AG09319 (cell line): Measurements from ENCODE around the gene C17orf50.

ENCODE experiments used
- DNase-seq: peaks from one replicate; pipeline ENCODE4 v3.0.0-alpha.2; 2010; ENCODE audit warnings: low read depth; ENCODE audit errors: extremely low read depth
- TF ChIP-seq, protein P1 (sequence below): IDR thresholded peaks from 2 replicates; pipeline ENCODE4 v1.5.1; 2011; ENCODE audit warnings: low read depth, mild to moderate bottlenecking, inconsistent platforms, low read length, moderate library complexity

Gene C17orf50

DNA sequence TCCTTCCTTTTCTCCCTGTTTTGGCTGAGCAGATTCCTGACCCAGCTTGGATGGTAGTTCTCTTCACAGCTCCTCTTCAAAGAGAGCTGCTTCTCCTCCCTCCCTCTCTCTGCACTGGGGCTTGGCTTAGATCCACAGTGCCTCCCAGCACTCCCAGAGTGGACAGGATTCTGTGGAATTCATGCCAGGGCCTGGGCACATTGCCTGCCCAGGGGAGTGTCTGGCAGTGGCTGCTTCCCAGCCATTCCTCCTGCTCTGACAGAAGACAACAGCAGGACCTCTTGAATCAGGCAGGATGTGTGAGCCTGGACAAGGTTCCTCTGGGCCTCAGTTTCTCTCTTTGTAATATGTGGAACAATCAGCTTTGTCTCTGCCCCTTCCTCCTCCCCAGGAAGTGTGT is 39.3 kb downstream of the C17orf50 start:
- TF ChIP-seq, protein P1, sequence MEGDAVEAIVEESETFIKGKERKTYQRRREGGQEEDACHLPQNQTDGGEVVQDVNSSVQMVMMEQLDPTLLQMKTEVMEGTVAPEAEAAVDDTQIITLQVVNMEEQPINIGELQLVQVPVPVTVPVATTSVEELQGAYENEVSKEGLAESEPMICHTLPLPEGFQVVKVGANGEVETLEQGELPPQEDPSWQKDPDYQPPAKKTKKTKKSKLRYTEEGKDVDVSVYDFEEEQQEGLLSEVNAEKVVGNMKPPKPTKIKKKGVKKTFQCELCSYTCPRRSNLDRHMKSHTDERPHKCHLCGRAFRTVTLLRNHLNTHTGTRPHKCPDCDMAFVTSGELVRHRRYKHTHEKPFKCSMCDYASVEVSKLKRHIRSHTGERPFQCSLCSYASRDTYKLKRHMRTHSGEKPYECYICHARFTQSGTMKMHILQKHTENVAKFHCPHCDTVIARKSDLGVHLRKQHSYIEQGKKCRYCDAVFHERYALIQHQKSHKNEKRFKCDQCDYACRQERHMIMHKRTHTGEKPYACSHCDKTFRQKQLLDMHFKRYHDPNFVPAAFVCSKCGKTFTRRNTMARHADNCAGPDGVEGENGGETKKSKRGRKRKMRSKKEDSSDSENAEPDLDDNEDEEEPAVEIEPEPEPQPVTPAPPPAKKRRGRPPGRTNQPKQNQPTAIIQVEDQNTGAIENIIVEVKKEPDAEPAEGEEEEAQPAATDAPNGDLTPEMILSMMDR: no peak
- no peak for DNase-seq

DNA sequence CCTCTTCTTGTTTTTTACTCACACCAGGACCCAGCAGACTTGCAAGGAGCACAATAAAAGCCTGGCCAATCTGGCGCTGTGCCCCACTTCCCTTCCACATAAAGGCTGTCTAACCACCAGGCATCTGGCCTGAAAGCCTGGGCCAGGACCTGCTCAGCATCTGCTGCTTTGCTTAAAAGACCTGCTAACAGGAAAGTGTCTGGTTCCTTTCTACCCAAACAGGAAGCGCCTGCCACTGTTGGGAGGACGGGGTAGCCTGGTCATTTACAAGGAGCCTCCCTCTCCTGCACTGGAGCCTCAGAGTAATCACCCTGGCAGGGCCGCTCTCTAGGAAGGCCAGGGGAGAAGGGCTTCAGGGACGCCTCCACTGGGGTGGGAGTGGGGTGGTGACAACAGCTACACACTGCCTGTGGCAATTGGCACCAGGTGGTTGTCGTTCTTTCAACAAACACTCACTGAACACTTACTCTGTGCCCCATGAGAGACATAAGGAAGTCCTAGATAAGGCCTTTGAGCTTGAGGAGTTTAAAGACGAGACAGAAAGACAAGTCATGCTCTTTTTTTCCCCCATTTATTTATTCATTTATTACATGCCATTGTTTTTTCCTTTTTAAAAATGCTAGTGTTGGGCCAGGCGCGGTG is 41.0 kb downstream of the C17orf50 start:
- TF ChIP-seq, protein P1: no peak
- DNase-seq: no peak

DNA sequence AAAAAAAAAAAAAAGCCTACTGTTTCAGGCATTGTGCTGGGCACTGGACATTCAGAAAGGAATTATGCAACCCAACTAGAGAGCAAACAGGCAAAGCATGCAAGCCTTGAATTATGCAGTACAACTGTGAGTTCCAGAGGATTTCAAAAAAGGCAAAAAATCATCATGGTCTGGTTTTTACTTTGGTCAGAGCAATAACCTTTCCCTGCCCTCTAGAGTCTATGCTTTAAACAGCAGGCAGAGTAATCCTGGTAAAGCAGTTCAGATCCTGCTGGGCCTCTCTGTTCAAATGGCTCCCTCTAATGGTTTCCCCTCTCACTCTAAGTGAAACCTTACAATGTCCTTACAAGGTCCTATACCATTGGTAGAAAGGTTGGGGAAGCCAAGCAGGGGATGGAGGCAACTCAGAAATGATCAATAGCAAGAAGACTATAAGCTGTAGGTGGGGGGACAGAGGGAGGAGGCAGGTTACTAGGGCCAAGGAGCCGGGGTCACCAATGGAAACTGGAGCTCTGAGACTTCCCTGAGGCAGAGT is 44.0 kb downstream of the C17orf50 start:
- peak; percentile 91 for DNase-seq
- TF ChIP-seq, protein P1: peak; percentile 99

DNA sequence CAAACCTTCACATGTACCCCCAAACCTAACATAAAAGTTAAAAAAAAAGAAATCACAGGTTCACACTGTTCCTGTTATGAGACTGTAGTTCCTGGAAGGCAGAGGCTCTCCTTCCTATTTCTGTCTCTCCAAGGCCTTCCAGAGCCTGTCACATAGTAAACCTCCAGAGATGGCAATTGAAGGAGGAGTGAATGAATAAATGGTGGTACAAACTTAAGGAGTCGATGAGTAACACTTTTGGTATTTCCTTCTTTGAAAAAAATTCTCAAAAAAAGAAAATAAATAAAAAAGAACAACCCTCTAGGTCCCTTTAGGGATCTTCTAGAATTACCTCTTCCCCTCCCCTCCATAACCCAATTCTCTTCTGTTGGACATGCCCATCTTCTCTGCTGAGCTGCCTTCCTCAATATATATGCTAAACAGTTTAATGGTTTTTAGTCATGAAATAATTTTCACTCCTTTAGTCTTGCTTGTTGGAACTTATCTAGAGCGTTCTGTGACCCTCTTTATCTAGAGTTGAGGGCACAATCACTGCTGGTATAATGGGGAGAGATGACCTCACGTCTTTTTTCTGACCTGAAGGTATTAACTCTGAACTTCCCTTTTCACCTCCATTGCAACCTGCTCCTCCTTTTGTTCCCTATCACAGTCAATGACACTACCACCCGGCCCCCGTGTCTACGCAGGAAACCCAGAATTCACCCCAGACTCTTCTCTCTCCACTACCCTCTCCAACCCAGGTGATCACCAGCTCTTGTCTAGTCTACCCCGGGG is 46.9 kb downstream of the C17orf50 start:
- TF ChIP-seq, protein P1: no peak
- DNase-seq: no peak

DNA sequence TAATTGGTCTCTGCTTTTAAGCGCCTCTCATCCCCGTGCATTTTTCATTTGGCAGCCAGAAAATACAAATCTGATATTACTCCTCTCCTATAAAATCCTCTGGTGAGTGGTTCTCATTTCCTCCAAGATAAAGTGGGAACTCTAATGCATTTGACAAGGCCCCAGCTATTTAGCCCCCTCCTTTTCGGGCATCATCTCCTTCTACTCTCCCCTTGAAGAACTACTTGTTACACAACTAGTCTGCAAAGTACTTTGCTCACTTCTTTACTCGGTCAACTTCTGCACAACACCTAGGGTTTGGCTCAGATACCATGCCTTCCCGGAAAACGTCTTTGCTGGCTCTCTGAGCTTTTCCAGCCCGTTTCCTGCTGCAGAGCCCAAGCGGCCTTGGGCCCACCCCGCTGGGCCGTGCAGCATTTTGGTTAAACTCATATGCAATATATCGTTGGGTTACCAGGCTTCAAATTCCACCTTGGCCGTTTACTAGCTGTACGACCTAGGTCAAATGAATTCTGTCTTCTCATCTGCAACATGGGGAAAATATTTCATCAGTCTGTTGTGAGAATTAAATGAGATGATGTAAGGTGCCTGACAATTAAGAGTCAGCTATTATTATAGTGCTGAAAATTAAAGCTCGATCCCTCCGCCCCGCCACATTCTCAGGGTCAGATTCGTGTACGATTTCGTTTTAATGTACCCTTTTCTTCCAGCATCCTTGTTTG is 47.7 kb downstream of the C17orf50 start:
- DNase-seq: no peak
- TF ChIP-seq, protein P1: no peak

DNA sequence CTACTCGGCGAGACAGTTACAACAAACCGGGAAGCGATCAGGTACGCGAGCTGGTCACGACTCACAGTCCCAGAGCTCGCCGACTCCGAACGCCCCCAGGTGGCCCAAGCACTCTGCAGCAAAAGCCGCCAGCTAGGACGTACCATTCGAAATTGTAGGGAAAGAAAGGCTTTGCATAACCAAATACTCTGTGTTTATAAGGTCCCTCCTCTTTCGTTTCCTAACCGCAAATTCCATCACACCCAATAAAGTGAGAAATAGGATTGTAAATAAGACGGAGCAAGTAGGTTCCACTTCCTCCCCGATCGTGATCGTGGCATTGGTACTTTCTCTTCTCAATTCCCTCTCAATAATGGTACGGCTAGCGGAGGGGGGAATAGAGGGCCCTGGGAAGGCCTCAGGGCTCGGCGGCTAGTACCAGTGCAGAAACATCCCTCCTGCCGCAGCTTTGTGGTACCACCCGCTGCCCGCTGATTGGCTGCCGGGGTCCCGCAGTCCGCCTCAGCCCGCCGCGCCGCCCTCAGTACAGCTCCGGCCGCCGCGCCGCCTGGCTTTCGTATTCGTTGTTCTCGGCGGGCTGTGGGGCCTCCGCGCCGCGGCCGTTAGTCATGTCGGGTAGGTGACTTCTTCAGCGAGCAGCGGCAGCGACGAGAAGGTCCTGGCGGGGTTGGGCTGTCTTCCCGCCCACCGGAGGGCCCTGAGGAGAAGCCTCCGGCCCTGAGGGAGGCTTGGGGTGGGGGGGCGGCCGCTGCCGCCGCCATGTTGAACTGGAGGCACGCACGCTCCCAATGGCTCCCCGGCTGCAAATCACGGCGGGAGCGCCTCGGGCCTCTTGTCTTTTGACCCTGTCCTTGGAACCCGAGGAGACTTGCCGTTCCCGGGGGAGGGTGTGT is 48.5 kb downstream of the C17orf50 start, which contains the start of gene TAF15:
TSS of gene TAF15 (plus strand) at position 523 of the 893 bp plus-strand sequence. CDS start at position 609, 86 bp downstream.
- TF ChIP-seq, protein P1: peak; percentile 89
- DNase-seq: peak; percentile 98
